ENCODE measurements around the gene TYK2.

GRCh38 chr19:10365518-10365917 is 14.9 kb downstream of the TYK2 start:
- TF ChIP-seq, protein P1, sequence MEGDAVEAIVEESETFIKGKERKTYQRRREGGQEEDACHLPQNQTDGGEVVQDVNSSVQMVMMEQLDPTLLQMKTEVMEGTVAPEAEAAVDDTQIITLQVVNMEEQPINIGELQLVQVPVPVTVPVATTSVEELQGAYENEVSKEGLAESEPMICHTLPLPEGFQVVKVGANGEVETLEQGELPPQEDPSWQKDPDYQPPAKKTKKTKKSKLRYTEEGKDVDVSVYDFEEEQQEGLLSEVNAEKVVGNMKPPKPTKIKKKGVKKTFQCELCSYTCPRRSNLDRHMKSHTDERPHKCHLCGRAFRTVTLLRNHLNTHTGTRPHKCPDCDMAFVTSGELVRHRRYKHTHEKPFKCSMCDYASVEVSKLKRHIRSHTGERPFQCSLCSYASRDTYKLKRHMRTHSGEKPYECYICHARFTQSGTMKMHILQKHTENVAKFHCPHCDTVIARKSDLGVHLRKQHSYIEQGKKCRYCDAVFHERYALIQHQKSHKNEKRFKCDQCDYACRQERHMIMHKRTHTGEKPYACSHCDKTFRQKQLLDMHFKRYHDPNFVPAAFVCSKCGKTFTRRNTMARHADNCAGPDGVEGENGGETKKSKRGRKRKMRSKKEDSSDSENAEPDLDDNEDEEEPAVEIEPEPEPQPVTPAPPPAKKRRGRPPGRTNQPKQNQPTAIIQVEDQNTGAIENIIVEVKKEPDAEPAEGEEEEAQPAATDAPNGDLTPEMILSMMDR (optimal IDR thresholded peaks at IDR 0.05 in 1 of 3, IDR thresholded peaks at IDR 0.05 in 1 of 3, conservative IDR thresholded peaks at IDR 0.05 in 1 of 3; ENCODE audit: extremely low read depth in 1 of 3, insufficient read depth in 2 of 3, low read length in 3 of 3): no peak
- no peak for TF ChIP-seq EZH2 (IDR thresholded peaks at IDR 0.05; ENCODE audit: low read length)

Measured in keratinocyte (primary cell).